ENCODE data around the gene EYA2. TPM values are rescaled to one million over a fixed set of nuclear protein-coding genes. Genes with fewer than 3 reads are reported as not detected.

The EYA2 gene
- total RNA-seq, 1 donor from 2014 or later = 24.4 TPM

DNA sequence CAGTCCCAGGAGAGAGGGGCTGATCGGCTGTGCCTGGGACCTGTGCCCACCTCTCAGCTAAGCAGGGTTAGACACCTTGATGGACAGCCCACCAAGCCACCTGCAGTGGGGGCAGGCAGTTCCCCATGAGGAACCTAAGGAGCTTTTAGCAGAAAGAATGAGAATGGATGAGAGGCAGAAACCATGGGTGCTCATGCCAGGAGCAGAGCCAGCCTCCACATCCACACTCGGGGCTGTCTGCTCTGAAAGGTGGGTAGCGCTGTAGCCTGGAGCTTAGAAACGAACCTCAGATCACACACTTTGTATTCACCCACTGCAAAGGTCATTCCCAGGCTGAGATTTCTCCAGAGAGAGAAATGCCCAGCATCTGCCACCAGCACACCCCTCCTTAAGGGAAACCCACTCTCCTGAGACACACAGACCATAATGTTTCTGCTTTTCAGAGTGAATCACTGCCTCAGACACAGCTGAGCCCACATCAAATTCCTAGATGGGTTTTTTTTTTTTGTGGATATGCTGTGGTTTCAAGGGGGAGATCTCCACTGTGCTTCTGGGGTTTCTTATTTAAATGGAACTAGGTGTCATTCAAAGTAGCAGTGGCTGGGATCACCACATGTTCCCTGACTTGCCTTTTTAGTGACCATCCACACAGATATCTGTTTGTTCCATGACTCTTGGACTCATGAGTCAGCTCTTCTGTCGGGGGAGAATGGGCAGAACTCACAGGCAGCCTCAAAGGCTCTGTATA, 218.9 kb downstream of the EYA2 start:
- ATAC-seq (no peak), DNase-seq (ENCODE audit: low spot score) (peak; percentile 25)
- intact Hi-C loops (cut with DNase I) = loop anchor here (5.0 kb wide), 1 partner anchor 1459 kb away; no protein-coding TSS in a partner anchor

DNA sequence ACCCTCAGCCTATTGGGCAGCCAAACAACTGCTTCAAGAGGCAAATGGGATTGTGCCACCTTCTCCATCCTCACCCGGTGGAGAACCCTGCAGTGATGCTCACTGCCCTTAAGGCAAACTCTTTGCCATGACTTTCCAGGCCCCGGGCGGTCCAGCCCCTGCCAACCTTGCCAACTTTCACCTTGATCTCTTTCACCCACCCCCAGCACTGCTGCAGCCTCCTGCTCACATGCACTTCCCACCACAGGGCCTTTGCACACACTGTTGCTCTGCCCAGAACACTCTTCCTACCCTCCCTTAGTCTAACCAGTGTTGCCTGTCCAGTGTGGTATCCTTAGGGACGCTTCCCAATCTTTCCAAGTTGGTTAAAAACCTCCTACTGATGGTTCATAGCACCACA, 221.1 kb downstream of the EYA2 start:
- DNase-seq (ENCODE audit: low spot score) (peak; percentile 47), ATAC-seq (no peak)
- intact Hi-C loops (cut with DNase I) = no loop called here

DNA sequence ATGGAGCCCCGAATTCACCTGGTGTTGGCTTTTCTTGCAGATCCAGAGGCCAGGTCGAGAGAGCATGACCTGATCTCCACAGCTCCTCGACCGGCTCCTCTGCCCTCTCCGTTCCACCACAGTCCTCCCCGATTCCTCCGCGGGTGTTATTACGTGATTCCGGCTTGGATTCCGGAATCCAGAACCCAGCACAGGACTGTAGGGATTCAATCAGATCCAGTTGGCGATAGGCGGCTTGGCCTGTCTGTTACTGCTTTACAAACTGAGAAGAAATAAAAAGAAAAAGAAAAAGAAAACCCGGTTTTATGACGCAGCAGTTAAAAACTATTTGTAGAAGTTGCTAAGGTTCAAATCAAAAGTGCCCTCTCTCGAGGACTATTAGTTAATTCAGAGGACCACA, 222.7 kb downstream of the EYA2 start:
- DNase-seq (ENCODE audit: low spot score) = peak; percentile 79
- intact Hi-C loops (cut with DNase I) = no loop called here
- ATAC-seq = peak; percentile 82

DNA sequence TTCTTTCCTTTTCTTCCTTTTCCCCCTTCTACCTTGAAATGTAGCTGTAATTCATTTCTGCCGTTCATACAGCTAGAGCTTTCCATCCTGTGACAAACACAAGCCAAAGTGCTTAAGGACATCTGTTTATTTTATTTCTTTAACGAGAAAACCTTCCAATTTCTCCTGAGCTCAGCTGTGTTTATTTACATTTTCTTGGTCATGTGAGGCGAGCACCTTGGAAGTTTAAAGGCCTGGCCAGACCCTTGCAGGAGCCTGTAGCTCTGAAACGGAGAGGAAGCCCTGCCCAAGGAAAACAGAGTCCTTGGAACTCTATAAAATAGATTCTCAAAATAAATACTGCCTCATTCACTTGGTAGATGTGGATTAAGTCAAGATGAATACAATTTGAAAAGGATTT, 223.1 kb downstream of the EYA2 start:
- ATAC-seq (peak; percentile 16), DNase-seq (ENCODE audit: low spot score) (peak; percentile 50)
- intact Hi-C loops (cut with DNase I) = no loop called here

DNA sequence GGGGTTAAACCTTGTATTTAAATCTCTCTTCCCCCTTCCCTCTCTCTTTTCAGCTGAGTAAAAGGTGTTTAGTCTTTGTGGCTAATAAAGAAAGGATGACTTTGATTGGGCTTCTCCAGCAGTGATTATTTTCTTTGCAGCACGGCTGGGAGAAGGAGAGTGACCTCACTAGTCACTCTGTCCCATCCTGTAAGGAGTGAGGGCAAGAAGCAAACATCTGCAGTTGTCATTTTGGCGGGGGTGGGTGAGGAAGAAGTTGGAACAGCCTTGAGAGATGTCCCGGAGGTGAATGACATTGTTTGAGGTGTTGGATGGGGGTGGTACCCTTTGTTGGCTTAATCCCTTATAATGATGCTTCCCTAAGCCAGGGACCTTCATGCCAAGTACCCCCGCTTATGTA, 223.6 kb downstream of the EYA2 start:
- intact Hi-C loops (cut with DNase I) = no loop called here
- ATAC-seq = peak; percentile 63
- no peak for DNase-seq (ENCODE audit: low spot score)

DNA sequence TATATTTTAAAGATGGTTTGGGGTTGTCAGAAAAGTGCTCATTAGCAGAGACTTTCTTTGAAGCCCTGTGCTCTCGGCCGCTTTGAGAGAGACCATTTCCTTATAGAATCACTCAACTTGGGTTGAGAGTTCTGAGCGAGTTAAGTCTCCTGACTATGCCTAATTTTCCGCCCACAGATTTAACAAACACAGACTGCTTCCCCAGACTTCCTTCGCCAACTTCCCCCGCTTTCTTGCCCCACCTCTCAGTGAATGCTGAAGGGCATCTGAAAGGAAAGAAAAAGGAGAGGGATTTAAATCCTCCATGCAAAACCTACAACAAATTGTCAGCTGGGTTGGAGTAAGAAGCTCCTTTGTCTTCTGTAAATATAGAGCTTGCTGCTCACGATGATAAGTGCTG, 224.0 kb downstream of the EYA2 start:
- ATAC-seq (peak; percentile 5), DNase-seq (ENCODE audit: low spot score) (no peak)
- intact Hi-C loops (cut with DNase I) = no loop called here

DNA sequence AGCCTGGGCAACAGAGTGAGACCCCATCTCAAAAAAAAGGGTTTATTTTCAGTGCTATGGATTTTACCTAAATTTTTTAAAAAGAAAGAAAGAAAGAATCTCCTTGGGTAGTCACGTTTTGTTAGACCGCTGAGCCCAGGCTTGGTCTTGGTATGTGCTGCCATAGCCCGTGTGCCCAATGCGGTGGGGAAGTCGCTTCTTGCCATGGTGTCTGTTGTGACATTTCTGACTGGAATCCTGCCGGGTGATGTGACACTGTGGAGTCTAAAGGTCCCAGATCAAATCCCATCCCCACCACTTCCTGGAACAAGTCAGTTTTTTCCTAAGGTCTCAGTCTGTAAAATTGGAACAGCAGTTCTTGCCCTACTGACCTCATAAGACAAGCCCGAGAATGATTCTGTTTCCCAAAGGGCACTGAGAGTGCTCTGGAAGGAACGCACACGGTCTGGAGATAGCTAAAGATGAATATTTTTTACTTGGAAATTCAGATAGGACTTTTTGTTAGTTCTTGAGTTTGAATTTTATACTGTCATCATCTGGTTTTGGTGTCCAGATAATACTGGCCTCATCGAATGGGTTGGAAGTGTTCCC, 225.8 kb downstream of the EYA2 start:
- DNase-seq (ENCODE audit: low spot score) = no peak
- intact Hi-C loops (cut with DNase I) = no loop called here
- ATAC-seq = peak; percentile 29

DNA sequence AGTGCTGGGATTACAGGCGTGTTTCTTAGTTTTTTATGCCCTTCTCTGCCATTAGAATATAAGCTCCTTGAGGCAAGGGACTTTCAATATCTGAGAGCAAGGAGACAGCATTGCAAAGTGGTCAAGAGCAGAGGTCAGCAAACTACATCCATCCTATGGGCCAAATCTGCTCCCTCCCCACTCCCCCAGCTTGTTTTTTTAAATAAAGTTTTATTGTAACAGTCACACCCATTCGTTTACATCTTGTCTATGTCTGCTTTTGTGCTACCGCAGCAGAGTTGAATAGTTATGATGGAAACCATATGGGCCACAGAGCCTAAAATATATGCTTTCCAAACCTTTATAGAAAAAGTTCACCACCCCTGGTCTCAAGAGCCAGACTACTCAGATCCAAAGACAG, 227.9 kb downstream of the EYA2 start:
- intact Hi-C loops (cut with DNase I) = no loop called here
- ATAC-seq = no peak
- DNase-seq (ENCODE audit: low spot score) = no peak

DNA sequence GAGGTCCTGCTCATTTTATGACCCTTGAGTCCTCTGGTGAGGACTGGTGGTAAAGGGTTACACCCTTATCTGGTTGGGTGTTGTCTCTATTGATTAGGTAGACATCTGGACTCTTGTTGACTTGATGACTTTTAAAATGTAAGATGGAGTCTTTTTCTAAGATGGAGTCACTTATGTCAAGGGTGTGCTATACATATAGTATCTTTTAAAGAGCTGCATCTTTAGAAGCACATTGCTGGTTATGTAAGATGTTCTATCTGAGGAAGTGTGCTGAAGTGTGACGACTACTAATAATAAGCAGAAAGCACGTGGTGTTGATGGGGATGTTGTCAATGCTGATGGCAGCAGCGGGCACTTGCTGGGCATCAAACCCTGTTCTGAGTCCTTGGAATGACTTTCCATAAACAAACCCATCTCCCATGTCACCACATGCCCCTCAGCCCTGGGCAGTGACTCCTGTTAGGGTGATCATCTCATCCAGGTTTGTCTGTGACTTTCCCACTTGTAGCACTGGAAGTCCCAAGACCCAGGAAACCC, 229.6 kb downstream of the EYA2 start:
- ATAC-seq (peak; percentile 27), DNase-seq (ENCODE audit: low spot score) (peak; percentile 65)
- intact Hi-C loops (cut with DNase I) = no loop called here

DNA sequence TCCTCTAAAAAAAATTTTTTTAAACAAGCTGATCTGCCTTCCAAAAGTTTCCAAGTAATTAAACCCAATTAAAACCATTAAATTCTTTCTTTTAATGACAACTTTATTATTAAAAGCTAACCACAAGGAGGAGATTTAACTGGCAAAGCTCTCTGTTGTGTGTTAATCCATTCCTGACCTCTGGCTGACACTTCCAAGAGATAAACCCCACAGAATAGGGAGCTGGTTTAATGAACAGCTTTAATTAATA, 230.8 kb downstream of the EYA2 start:
- DNase-seq (ENCODE audit: low spot score) (peak; percentile 5), ATAC-seq (peak; percentile 66)
- intact Hi-C loops (cut with DNase I) = no loop called here

DNA sequence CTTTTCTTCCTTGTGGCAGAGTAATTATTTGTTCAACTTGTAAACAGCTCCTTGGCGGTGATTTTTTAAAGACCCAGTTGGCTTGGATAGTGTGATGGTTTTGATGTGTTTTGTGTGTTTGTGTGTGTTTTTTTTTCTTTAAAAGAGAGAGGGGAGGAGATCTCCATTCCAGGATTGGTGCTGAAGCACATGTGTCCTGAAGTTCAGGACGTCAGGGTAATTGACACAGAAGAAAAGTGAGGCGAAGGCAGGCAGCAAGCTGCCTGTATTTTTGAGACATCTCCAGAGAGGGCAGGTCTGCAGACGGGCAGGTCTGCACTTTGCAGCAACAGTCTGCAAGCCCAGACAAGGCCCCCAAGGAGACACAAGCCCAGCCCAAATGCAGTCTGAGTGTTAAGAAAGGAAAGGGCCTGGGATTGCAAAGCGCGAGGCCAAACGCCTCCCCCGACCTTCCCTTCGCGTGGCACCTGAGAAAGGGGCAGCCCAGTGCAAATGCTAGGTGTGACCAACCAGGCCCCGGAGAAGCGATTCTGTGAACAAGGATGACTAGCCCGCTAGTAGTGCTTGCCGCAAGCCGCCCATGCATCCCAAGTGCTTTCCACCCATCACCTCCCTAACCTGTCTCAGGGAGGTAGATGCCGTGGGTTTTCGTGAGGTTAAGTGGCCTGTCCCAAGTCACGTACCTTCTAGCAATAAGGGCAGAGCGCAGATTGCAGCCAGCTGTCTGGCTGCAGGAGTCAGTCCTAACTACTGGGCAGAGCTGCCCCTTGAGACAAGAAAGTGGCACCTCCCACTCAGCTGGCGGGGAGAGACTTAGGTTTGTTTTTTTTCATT, 231.3 kb downstream of the EYA2 start:
- ATAC-seq (peak; percentile 58), DNase-seq (ENCODE audit: low spot score) (peak; percentile 59)
- intact Hi-C loops (cut with DNase I) = no loop called here

DNA sequence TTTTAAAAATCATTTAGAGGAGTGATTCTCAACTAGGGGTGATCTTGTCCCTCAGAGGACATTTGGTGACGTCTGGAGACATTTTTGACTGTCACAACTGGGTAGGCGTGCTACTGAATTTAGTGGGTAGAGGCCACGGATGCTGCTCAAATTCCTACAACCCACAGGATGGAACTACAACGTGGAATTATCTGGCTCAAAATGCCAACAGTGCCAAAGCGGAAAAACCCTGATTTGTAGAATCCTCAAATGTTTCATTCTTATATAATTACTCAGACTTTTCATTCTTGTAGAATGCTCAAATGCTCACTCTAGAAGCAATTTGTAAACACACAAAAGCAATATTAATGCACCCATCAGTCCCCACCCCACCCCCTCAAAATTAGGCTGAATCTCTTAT, 232.1 kb downstream of the EYA2 start:
- DNase-seq (ENCODE audit: low spot score) = peak; percentile 35
- intact Hi-C loops (cut with DNase I) = no loop called here
- ATAC-seq = no peak

DNA sequence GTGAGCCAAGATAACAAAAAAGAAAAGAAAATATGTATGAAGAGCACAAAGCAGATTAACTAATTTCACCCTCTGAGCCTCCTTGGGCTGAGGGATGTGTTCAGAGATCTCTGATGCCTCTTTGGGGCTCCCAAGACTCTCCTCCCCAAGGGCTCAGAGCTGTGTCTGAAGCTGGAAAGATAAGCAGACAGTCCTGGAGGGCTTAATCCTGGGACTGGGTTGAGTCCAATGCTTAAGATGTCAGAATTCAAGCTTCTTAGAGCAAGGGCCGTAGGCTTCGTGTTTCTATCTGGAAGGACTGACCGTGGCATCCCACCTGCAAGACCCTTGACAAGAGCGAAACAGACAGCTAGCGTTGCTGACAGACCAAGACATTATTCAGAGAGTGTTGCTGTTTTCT, 232.9 kb downstream of the EYA2 start:
- DNase-seq (ENCODE audit: low spot score) = peak; percentile 13
- intact Hi-C loops (cut with DNase I) = no loop called here
- no peak for ATAC-seq

DNA sequence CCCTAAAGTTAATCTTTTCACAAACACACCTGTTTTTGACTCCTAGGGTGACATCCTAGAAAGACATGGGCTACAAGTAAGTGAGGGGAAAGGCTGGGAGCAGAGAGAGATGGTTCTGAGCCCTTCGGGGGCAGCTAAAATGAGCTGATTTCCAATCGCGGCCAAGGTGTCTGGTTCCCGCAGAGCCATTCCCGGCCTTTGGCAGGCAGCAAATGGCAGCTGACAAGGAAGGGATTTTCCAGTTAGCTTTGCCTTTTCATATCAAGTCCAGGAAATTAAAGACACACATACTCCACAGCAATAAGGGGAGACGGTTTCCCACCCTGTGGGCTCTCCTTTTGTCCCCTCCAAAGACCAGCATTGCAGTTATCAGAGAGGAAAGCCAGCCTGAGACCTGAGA, 233.4 kb downstream of the EYA2 start:
- intact Hi-C loops (cut with DNase I) = no loop called here
- DNase-seq (ENCODE audit: low spot score) (peak; percentile 56), ATAC-seq (no peak)

DNA sequence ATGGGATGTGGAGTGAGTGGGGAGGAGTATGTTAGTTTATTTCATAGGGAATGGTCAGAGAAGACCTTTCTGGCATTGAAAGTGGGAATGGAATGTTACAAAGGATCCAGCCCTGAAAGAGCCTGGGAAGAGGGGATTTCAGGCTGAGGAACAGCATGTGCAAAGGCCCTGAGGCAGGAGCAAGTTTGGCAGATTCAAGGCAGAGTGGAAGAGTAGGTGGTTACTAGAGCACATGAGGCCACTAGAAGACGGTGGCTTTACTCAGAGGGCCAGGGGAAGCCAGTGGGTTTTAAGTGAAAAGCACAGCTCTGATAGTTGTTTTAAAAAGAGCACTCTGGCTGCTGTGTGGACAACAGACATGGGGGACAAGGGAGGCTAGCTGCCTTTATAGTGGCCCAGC, 234.7 kb downstream of the EYA2 start:
- intact Hi-C loops (cut with DNase I) = no loop called here
- no peak for ATAC-seq
- no peak for DNase-seq (ENCODE audit: low spot score)

DNA sequence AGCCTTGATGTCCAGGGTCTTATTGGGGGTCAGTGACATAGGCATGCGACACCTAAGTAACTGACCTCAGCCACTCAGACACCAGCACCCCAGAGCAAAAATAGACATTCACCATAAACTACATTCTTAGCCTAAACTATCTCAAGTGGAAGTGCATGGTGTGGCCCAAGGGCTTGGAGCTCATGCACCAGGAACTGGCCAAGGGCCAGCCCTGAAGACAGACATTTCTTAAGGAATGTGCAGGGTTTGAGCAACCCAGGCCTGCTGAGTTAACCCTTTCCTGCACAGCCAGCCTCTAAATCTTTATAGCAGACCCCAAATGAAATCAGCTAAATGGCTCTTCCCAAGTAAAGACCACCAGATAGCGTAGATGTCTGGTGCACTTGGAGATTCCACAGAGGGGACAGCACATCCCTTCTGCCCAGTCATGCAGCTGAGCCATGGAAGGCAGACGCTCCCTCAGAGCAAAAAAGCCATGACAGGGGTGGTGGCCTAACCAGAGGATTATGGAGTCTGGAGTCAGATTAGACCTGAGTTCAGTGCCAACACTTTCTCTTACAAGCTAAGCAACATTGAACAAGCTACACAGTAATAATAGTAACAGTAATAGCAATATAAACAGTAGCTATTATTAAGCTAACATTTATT, 239.3 kb downstream of the EYA2 start:
- ATAC-seq (peak; percentile 70), DNase-seq (ENCODE audit: low spot score) (peak; percentile 56)
- intact Hi-C loops (cut with DNase I) = no loop called here

DNA sequence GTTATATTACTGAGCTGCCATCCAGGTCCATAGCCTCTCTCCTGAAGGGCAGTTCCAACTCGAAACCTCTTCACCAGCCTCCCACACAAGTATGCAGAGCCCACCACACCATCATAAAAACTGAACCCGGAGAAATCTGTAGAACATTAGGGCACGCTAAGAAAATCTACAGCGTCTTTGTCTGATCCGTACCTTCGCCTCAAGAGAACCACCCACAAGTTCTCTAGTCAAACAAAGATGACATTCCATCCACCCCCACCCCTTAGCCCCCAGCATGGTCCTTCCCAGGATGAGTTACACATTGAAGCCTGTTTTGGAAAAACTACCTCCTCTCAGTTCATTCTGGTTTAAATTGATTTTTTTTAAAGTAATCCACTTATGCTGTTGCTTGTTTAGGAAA, 242.1 kb downstream of the EYA2 start:
- DNase-seq (ENCODE audit: low spot score) (peak; percentile 39), ATAC-seq (peak; percentile 56)
- intact Hi-C loops (cut with DNase I) = no loop called here

DNA sequence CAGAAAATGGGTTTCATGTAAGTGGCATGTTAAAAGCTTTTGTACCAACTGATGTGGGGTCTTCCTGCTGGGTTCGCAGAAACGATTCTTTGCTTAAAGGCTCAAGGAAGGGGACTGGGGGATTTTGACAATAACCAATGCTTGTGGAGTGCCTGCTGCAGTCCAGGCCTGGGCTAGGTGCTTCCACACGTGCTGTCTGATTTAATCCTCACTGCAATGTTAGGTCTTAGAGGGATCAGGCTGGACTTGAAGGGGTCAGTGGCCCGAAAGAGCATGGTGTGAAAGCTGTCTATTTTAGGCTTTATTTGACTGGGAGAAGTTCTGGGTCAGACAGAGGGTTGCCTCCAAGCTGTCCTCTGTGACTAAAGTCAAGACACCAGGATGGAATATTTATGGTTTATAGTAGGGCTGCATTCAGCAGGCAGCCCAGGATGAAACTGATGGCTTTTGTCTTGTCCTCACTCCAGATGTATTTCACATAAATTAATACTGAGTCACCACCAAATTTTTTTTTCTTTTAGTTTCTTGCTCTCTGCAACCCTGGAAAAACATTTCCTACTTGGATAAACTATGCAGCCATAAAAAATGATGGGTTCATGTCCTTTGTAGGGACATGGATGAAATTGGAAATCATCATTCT, 242.7 kb downstream of the EYA2 start:
- peak; percentile 28 for DNase-seq (ENCODE audit: low spot score)
- intact Hi-C loops (cut with DNase I) = no loop called here
- no peak for ATAC-seq

DNA sequence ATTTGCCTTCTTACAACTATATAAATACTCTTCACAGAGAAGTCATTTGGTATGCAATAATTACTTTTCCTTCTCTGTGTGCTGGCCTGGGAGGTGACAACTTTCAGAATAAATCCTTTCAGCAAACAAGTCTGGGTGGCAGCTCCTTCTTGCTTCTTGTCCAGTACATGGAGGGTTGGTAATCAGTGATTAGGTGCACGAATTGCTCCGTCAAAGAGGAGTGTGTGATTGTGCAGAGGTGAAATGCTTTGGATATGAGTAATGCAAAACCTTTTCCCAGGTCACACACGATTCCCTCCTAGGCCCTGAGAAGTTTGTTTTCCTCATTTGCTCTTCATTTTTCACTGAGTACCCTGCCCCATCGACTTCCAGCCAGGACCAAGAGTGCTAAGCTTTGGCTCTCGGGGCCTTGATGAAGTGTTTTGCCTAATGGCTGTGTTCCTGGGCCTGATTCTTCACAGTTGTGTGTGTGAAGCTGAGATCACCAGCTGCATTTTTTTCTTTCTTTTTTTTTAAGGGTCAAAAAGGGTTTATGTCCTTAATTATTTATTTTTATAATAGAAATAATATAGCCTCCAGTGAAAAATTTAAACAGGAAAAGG, 245.4 kb downstream of the EYA2 start:
- intact Hi-C loops (cut with DNase I) = no loop called here
- DNase-seq (ENCODE audit: low spot score) = no peak
- no peak for ATAC-seq
